Brain microvascular endothelial cell (primary cell): ENCODE results near the gene SH3BP4.

Source experiments
- DNase-seq: peaks from one replicate; pipeline ENCODE4 v3.0.0-alpha.2; 2020
- H3K27ac ChIP-seq: fragments of 250-450 bp; sonication (Bioruptor Pico); 2 replicates; pipeline ENCODE4 v1.5.1; 2020; ENCODE audit warnings: mild to moderate bottlenecking, moderate library complexity
- H3K27me3 ChIP-seq: fragments of 250-450 bp; sonication (Bioruptor Pico); replicated peaks from 2 replicates; pipeline ENCODE4 v1.5.1; 2020; ENCODE audit warnings: mild to moderate bottlenecking
- H3K36me3 ChIP-seq: fragments of 250-450 bp; sonication (Bioruptor Pico); replicated peaks from 2 replicates; pipeline ENCODE4 v1.5.1; 2020; ENCODE audit warnings: mild to moderate bottlenecking
- H3K4me3 ChIP-seq: 2 replicates; pipeline ENCODE4 v1.5.1; 2011; ENCODE audit warnings: low read depth, mild to moderate bottlenecking, control low read depth, low read length, moderate library complexity
- in situ Hi-C: cut with HindIII; loops from 2 replicates; pipeline ENCODE4 v1.10.0; 2017; ENCODE audit warnings: low sequenced_read_pairs, low pct_ligation_motif_present
- TF ChIP-seq, protein P1 (sequence below): IDR thresholded peaks from 2 replicates; pipeline ENCODE4 v1.5.1; 2011; ENCODE audit warnings: low read depth, mild to moderate bottlenecking, moderate library complexity, low read length, control low read depth, inconsistent platforms; ENCODE audit errors: missing control alignments

The SH3BP4 gene

DNA sequence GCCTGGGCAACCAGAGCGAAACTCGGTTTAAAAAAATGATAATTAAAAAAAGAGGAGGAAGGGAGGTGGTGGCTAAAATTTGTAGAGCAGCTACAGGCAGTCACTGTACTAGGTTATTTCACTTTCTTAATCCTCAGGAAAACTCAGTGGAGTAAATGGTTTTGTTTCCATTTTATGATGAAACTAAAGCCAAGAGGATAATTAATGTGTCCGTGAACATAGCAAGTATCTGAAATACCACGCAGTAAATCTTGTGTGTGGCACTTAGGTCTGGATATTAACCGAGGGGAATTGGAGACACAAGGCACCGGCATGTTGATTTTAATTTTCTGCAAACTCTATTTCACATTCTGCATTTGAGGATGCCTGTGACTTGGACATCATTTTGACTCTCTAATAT lies 14.5 kb downstream of the SH3BP4 start:
- TF ChIP-seq, protein P1, sequence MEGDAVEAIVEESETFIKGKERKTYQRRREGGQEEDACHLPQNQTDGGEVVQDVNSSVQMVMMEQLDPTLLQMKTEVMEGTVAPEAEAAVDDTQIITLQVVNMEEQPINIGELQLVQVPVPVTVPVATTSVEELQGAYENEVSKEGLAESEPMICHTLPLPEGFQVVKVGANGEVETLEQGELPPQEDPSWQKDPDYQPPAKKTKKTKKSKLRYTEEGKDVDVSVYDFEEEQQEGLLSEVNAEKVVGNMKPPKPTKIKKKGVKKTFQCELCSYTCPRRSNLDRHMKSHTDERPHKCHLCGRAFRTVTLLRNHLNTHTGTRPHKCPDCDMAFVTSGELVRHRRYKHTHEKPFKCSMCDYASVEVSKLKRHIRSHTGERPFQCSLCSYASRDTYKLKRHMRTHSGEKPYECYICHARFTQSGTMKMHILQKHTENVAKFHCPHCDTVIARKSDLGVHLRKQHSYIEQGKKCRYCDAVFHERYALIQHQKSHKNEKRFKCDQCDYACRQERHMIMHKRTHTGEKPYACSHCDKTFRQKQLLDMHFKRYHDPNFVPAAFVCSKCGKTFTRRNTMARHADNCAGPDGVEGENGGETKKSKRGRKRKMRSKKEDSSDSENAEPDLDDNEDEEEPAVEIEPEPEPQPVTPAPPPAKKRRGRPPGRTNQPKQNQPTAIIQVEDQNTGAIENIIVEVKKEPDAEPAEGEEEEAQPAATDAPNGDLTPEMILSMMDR, result no peak
- no peak for DNase-seq
- no peak overlapping the region for H3K4me3 ChIP-seq
- H3K27me3 ChIP-seq, result no peaks in the 10 kb centered on the region
- in situ Hi-C loops, result no loop called here
- peaks cover 2% of the 10 kb centered on the region for H3K36me3 ChIP-seq
- H3K27ac ChIP-seq, result no peak overlapping the region

DNA sequence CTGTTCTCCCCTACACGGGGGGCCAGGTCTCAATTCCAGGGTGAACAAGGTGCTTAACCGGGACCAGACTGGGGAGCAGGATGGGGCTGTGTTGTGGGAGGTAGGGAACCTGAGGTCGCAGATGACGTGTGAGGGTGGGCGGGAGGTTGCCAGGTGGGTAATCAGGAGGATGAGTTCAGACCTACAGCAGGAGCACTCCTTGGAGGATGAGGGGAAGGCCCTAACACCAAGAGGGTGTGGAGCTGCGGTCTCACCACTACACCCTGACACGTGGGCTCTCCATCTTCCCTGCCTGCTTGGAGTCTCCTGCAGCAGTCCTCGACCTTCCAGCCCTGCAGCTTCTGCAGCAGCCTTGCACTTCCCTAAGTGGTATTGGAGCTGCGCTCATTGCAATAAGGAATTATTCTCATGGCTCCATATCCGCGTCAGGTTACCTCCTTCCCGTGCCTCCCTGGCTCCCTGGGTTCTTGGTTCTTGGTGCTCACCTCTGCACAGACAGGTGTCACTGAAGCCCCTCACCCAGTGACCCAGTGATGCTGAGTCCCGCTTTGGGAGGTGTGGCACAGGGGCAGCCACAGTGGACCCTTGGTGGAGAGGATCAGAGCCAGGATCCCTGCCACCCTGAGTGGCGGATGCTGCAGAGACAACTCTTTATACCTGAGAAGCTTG lies 15.5 kb downstream of the SH3BP4 start:
- Histone ChIP-seq H3K36me3 (peaks cover 2% of the 10 kb centered on the region), H3K27ac (no peak overlapping the region), H3K27me3 (no peaks in the 10 kb centered on the region), H3K4me3 (no peak overlapping the region)
- DNase-seq, result no peak
- TF ChIP-seq, protein P1, result no peak
- in situ Hi-C loops, result no loop called here

DNA sequence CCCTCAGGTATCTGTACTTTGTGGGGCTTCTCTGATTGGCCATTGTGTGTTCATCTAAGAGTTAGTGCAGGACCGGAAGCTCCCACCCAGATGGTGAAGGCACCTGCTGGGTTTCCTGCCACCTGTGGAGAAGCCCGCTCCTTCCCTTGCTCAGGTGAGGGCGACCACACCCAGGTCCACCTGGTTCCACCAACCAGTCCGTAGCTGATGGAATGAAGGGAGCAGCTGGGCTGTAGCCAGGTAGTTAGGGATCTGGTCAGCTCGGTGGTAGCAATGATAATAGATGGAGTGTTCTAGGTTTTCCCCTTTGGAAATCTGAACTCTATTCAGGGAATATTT lies 16.0 kb downstream of the SH3BP4 start:
- no peak for DNase-seq
- Histone ChIP-seq H3K27ac (no peak overlapping the region), H3K36me3 (peaks cover 2% of the 10 kb centered on the region), H3K4me3 (no peak overlapping the region), H3K27me3 (no peaks in the 10 kb centered on the region)
- in situ Hi-C loops, result no loop called here
- TF ChIP-seq, protein P1, result no peak

DNA sequence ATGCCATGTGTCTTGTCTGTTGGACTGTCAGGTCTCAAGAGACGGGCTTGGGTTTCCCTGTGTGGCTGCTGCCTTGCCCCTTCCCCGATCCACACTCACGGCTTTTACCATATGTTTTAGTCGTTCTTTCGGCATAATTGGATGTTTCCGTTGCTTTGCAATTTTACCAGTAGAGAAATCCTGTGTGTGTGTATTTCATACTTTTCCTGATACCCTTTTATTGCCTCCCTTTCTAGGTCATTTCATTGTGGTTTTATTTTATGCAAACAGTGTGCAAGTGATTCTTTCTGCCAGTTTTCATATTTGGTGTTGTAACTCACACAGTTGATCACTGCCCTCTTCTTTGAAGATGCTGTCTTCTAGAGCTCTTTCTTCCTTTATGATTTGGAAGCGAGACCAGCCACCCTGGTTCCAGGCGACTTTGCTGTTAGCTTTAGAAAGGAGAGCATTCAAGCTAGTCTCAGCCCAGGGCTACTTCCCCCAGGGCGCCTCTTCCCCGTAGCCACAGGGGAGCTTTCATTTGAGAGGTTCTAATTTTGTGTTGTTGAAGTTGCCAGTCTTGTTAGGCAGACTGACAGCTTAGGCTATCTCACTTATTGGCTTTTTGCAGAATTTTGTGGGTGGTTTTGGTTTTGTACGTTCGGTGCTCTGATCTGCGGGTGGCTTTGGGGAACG lies 17.0 kb downstream of the SH3BP4 start:
- Histone ChIP-seq H3K4me3 (no peak overlapping the region), H3K36me3 (peaks cover 2% of the 10 kb centered on the region), H3K27ac (no peak overlapping the region), H3K27me3 (no peaks in the 10 kb centered on the region)
- in situ Hi-C loops, result no loop called here
- TF ChIP-seq, protein P1, result no peak
- no peak for DNase-seq

DNA sequence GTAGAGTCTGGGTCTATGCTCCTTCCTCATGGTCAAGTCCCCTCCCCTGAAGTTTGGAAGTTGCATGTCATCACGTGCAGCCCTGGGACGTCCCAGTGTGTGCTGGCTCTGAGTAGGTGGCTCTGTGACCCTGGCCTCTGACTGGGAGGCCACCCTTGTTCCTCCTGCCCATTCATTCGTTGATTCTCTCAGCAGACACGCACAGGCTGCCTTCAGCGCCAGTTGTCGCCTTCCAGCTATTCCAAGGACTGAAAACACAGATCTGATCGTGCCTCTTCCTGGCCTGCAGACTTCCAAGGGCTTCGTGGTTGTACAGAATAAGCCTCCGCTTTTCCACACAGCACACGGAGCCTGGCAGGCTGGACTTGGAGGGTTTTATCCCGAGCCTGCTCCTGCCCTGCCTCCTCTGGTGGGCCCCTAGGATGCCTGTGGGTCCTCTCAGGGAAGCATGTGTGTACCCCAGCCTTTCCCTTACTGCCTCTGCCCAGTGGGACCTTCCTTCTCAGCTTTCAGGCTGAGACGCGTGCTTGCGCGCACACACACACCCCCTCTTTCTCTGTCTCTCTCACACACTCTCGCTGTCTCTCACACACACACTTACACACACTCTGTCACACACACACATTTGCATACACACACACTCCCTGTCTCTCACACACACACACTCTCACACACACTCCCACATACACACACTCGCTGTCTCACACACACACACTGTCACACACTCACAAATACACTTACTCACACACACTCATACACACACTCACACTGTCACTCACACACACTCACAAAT lies 17.7 kb downstream of the SH3BP4 start:
- in situ Hi-C loops, result no loop called here
- peaks cover 2% of the 10 kb centered on the region for H3K36me3 ChIP-seq
- no peaks in the 10 kb centered on the region for H3K27me3 ChIP-seq
- TF ChIP-seq, protein P1, result no peak
- no peak overlapping the region for H3K27ac ChIP-seq
- no peak overlapping the region for H3K4me3 ChIP-seq
- no peak for DNase-seq
